H1 (cell line): ENCODE measurements around the gene MSI2. TPM values are rescaled to one million over a fixed set of nuclear protein-coding genes. Genes with fewer than 3 reads are reported as not detected.

Experiments used
- CTCF ChIA-PET: fragments of 300-600 bp; sonication (Branson Sonifier 250); formaldehyde crosslinking; loops from one replicate; lab custom pipeline; 2021; ENCODE audit not compliant: partially characterized antibody; lab: Charles Lee
- POLR2A ChIA-PET: fragments of 300-600 bp; sonication (Branson Sonifier 250); formaldehyde crosslinking; loops from one replicate; lab custom pipeline; 2021; ENCODE audit warnings: inconsistent platforms; ENCODE audit not compliant: partially characterized antibody; lab: Charles Lee
- DNase-seq, 2 experiments: peaks; one replicate each; pipeline versions ENCODE4 v3.0.0 to v3.0.0-alpha.2; 2010 to 2022; ENCODE audit warnings: low spot score in 2 of 2, low read depth in 1 of 2, mixed read lengths in 1 of 2
- FAIRE-seq: peaks from 2 replicates; lab custom pipeline; 2011; peaks lifted over from hg19 to GRCh38; lab: Jason Lieb, UNC
- H2AFZ ChIP-seq: 2 replicates; pipeline ENCODE4 v1.8.1; 2012; ENCODE audit warnings: low read length, inconsistent platforms
- H2AK5ac ChIP-seq: 2 replicates; pipeline ENCODE4 v1.6.1; 2013; ENCODE audit warnings: low read depth, low read length
- H2BK120ac ChIP-seq: replicated peaks from 2 replicates; pipeline ENCODE3; 2013; ENCODE audit warnings: low read depth, low read length, inconsistent platforms
- H2BK12ac ChIP-seq: 2 replicates; pipeline ENCODE4 v1.6.1; 2013; ENCODE audit warnings: low read depth, low read length
- H2BK15ac ChIP-seq: 2 replicates; pipeline ENCODE4 v1.6.1; 2013; ENCODE audit warnings: low read length
- H2BK20ac ChIP-seq: 2 replicates; pipeline ENCODE4 v1.6.1; 2013; ENCODE audit warnings: low read length
- H2BK5ac ChIP-seq: 2 replicates; pipeline ENCODE4 v1.6.1; 2013; ENCODE audit warnings: low read depth, low read length
- H3K14ac ChIP-seq: 2 replicates; pipeline ENCODE4 v1.6.1; 2013; ENCODE audit warnings: inconsistent platforms; ENCODE audit not compliant: insufficient read length
- H3K18ac ChIP-seq: 2 replicates; pipeline ENCODE4 v1.6.1; 2013; ENCODE audit warnings: low read length; ENCODE audit errors: extremely low read depth
- H3K23ac ChIP-seq: 2 replicates; pipeline ENCODE4 v1.6.1; 2013; ENCODE audit warnings: inconsistent platforms; ENCODE audit not compliant: insufficient read length
- H3K23me2 ChIP-seq: 2 replicates; pipeline ENCODE4 v1.6.1; 2013; ENCODE audit warnings: low read depth, low read length
- H3K27ac ChIP-seq: 2 replicates; pipeline ENCODE4 v1.6.1; 2011; ENCODE audit warnings: low read depth, low read length, inconsistent platforms
- H3K27me3 ChIP-seq, 4 experiments: replicated peaks in 1 of 4; 1 replicate in 1 of 4; 2 replicates in 3 of 4; pipeline versions ENCODE4 v1.6.1 to v1.8.1; 2011 to 2013; ENCODE audit warnings: low read length in 3 of 4, mild to moderate bottlenecking in 3 of 4, inconsistent platforms in 2 of 4, mixed read lengths in 2 of 4, moderate library complexity in 1 of 4; ENCODE audit not compliant: control insufficient read depth in 3 of 4, insufficient read depth in 3 of 4; ENCODE audit errors: extremely low read depth in 1 of 4
- H3K36me3 ChIP-seq, 4 experiments: 2 replicates each; pipeline versions ENCODE4 v1.6.1 to v1.8.1; 2011 to 2013; ENCODE audit warnings: mild to moderate bottlenecking in 4 of 4, low read length in 3 of 4, moderate library complexity in 2 of 4, control low read depth in 1 of 4, inconsistent platforms in 1 of 4; ENCODE audit not compliant: insufficient read depth in 4 of 4, control insufficient read depth in 2 of 4
- H3K4ac ChIP-seq: replicated peaks from 2 replicates; pipeline ENCODE3; 2013; ENCODE audit warnings: low read length, low read depth, mixed read lengths, inconsistent platforms; ENCODE audit not compliant: insufficient read length
- H3K4me1 ChIP-seq, 4 experiments: replicated peaks in 1 of 4; 1 replicate in 1 of 4; 2 replicates in 3 of 4; pipeline versions ENCODE4 v1.6.1 to v1.8.1; 2011 to 2013; ENCODE audit warnings: low read length in 3 of 4, inconsistent platforms in 2 of 4, mixed read lengths in 1 of 4; ENCODE audit not compliant: insufficient read depth in 4 of 4, control insufficient read depth in 3 of 4
- H3K4me2 ChIP-seq, 2 experiments: 2 replicates each; pipeline versions ENCODE4 v1.6.1 to v1.8.1; 2011 to 2013; ENCODE audit warnings: low read depth in 2 of 2, low read length in 2 of 2, control low read depth in 1 of 2, inconsistent platforms in 1 of 2, mild to moderate bottlenecking in 1 of 2; ENCODE audit not compliant: insufficient read depth in 1 of 2
- H3K4me3 ChIP-seq, 4 experiments: fragments of 200-600, 300-600 bp in 1 of 4; sonication (generic), shearing (Covaris generic), sonication (Bioruptor Twin) in 1 of 4; 2 replicates each; pipeline versions ENCODE4 v1.5.1 to v1.8.1; 2011 to 2016; ENCODE audit warnings: low read length in 4 of 4, low read depth in 3 of 4, control low read depth in 2 of 4, inconsistent platforms in 2 of 4, mild to moderate bottlenecking in 2 of 4, mixed read lengths in 1 of 4, moderate library complexity in 1 of 4; ENCODE audit not compliant: insufficient read depth in 2 of 4; ENCODE audit errors: extremely low read depth in 1 of 4
- H3K56ac ChIP-seq: replicated peaks from 2 replicates; pipeline ENCODE3; 2013; ENCODE audit warnings: low read depth, mild to moderate bottlenecking, mixed read lengths, low read length, inconsistent platforms; ENCODE audit not compliant: insufficient read length
- H3K79me1 ChIP-seq: 2 replicates; pipeline ENCODE4 v1.6.1; 2013; ENCODE audit warnings: low read depth, low read length, control low read depth
- H3K79me2 ChIP-seq, 2 experiments: 2 replicates each; pipeline versions ENCODE4 v1.6.1 to v1.8.1; 2012 to 2013; ENCODE audit warnings: low read length in 2 of 2, mild to moderate bottlenecking in 2 of 2, inconsistent platforms in 1 of 2; ENCODE audit not compliant: insufficient read depth in 2 of 2, control insufficient read depth in 1 of 2
- H3K9ac ChIP-seq, 4 experiments: replicated peaks in 1 of 4; 1 replicate in 1 of 4; 2 replicates in 3 of 4; pipeline versions ENCODE4 v1.6.1 to v1.8.1; 2011 to 2013; ENCODE audit warnings: low read depth in 3 of 4, low read length in 3 of 4, control low read depth in 2 of 4, mild to moderate bottlenecking in 2 of 4, moderate library complexity in 2 of 4, inconsistent platforms in 1 of 4; ENCODE audit errors: extremely low read depth in 1 of 4
- H3K9me3 ChIP-seq, 2 experiments: 2 replicates each; pipeline versions ENCODE4 v1.6.1 to v1.8.1; 2012 to 2013; ENCODE audit warnings: mild to moderate bottlenecking in 2 of 2, moderate library complexity in 2 of 2, control low read depth in 1 of 2, inconsistent platforms in 1 of 2, low read depth in 1 of 2, low read length in 1 of 2, mixed read lengths in 1 of 2; ENCODE audit not compliant: insufficient read depth in 2 of 2
- H4K20me1 ChIP-seq, 2 experiments: replicated peaks in 1 of 2; 2 replicates each; pipeline versions ENCODE3 to v1.8.1; 2011 to 2013; ENCODE audit warnings: inconsistent platforms in 2 of 2, low read length in 2 of 2, mild to moderate bottlenecking in 1 of 2; ENCODE audit not compliant: insufficient read depth in 2 of 2, control insufficient read depth in 1 of 2
- H4K5ac ChIP-seq: 2 replicates; pipeline ENCODE4 v1.6.1; 2013; ENCODE audit warnings: low read length, low read depth, mixed read lengths, inconsistent platforms; ENCODE audit not compliant: insufficient read length
- H4K8ac ChIP-seq: 2 replicates; pipeline ENCODE4 v1.8.0; 2013; ENCODE audit warnings: mild to moderate bottlenecking, moderate library complexity, low read length, inconsistent platforms; ENCODE audit not compliant: insufficient read depth; ENCODE audit errors: extremely low read depth
- H4K91ac ChIP-seq: replicated peaks from 2 replicates; pipeline ENCODE3; 2013; ENCODE audit warnings: low read length, mixed read lengths, inconsistent platforms; ENCODE audit not compliant: insufficient read length
- JUN ChIP-seq: IDR thresholded peaks from 2 replicates; pipeline ENCODE4 v1.6.1; 2011; ENCODE audit warnings: low read depth, mild to moderate bottlenecking, improper control_type of control experiment, low read length
- NRF1 ChIP-seq: IDR thresholded peaks from 2 replicates; pipeline ENCODE4 v1.6.1; 2011; ENCODE audit warnings: mild to moderate bottlenecking, low read depth, low read length, improper control_type of control experiment
- POLR2AphosphoS5 ChIP-seq: IDR thresholded peaks from 2 replicates; pipeline ENCODE4 v1.6.1; 2011; ENCODE audit warnings: low read depth, low read length
- WGBS, 2 experiments: shearing (Covaris generic) in 1 of 2; methylation state at CpG; one replicate each; pipeline versions ENCODE4 v1.1.6 to v1.1.7; 2013 to 2015; ENCODE audit warnings: low lambda C conversion rate in 2 of 2, mixed read lengths in 2 of 2, inconsistent platforms in 1 of 2, low coverage in 1 of 2, missing lambda C conversion rate in 1 of 2; ENCODE audit not compliant: insufficient replicate concordance in 2 of 2, insufficient coverage in 1 of 2, insufficient read length in 1 of 2; ENCODE audit errors: extremely low coverage in 1 of 2, missing lambda C conversion rate in 1 of 2; 5-methylcytosine and 5-hydroxymethylcytosine counted together
- polyA plus RNA-seq, 7 experiments: library from polyadenylated mRNA; depleted of rRNA in 3 of 7; stranded (reverse) in 5 of 7; unstranded in 2 of 7; fragments of >200 nt in 5 of 7; fragments of 200-250 nt in 2 of 7; gene quantifications; 1 replicate in 5 of 7; 2 replicates in 1 of 7; 4 replicates in 1 of 7; pipeline versions ENCODE4 v1.2.1 to v1.2.3, GENCODE V29; 2011 to 2013; ENCODE audit warnings: missing spikeins in 2 of 7, mixed read lengths in 2 of 7
- total RNA-seq: library from RNA; stranded (reverse); fragmentation: NEBNext Ultra II Directional; extraction: Animal tissue kit (Norgen Biotek cat#: 25700); gene quantifications from 2 replicates; pipeline ENCODE4 v1.2.1, GENCODE V29; 2021

Gene MSI2
- total and polyA plus RNA-seq, 2 of the 8 experiments (the other 6 are each of a cell fraction or from before 2014, with no cell fraction given): 36.7 to 80.6 TPM

GRCh38 chr17:57603546-57603945, 347.2 kb downstream of the MSI2 start:
- no peak overlapping the region for H4K91ac ChIP-seq
- no peak overlapping the region for H2BK120ac ChIP-seq
- no peak overlapping the region for H3K23ac ChIP-seq
- no peaks in the 10 kb centered on the region for H3K79me2 ChIP-seq
- H3K27me3 ChIP-seq: no peaks in the 10 kb centered on the region
- H2AFZ ChIP-seq: no peak overlapping the region
- H3K14ac ChIP-seq: no peak overlapping the region
- H3K4ac ChIP-seq: no peak overlapping the region
- 85% methylated on average over 3 of the region's 3 CpGs; no CpG with 5 or more reads in 1 of the 2 experiments for WGBS, 2 experiments
- CTCF ChIA-PET: interaction anchor here (0.9 to 8.2 kb wide), 7 partner anchors 9 to 360 kb away, joined by 3 to 100 read pairs (median 4); no protein-coding TSS in a partner anchor
- FAIRE-seq (no peak), DNase-seq (no peak)
- no peak overlapping the region for H2AK5ac ChIP-seq
- no peaks in the 10 kb centered on the region for H3K23me2 ChIP-seq
- H2BK5ac ChIP-seq: no peak overlapping the region
- no peak overlapping the region for H3K27ac ChIP-seq
- no peak overlapping the region for H2BK12ac ChIP-seq
- H3K4me1 ChIP-seq: peaks cover 6 to 18% (median 9%) of the 10 kb centered on the region in 4 experiments
- no peak overlapping the region for H4K8ac ChIP-seq
- H3K56ac ChIP-seq: no peak overlapping the region
- no peaks in the 10 kb centered on the region for H3K9me3 ChIP-seq
- H3K36me3 ChIP-seq: no peaks in the 10 kb centered on the region; a peak in 2 of 8 replicates
- H4K20me1 ChIP-seq: peaks cover 0 to 5% of the 10 kb centered on the region in 2 experiments
- H3K4me2 ChIP-seq: no peak overlapping the region
- TF ChIP-seq NRF1: no peak
- TF ChIP-seq POLR2AphosphoS5: 0 out of 2 replicates have a peak, but pooled peaks have one; percentile 12
- no peak for TF ChIP-seq JUN
- H3K9ac ChIP-seq: no peak overlapping the region
- POLR2A ChIA-PET: no interaction called here
- H3K18ac ChIP-seq: no peak overlapping the region
- no peak overlapping the region for H2BK15ac ChIP-seq
- no peak overlapping the region for H4K5ac ChIP-seq
- no peaks in the 10 kb centered on the region for H3K79me1 ChIP-seq
- no peak overlapping the region for H2BK20ac ChIP-seq
- no peak overlapping the region for H3K4me3 ChIP-seq
